NCI-H2196 (cell line): Measurements from ENCODE around the gene DCAF4.
"Not testable (repeated sequence)": the region's sequence is repeated elsewhere in the genome, so short reads cannot be mapped to it uniquely, and the experiment has no call there.

Experiments
- DNase-seq: peaks from one replicate; lab custom pipeline; 2025; ENCODE audit not compliant: unreplicated experiment; lab: John Stamatoyannopoulos, UW

DCAF4 gene

GRCh38 chr14:72929316-72930080, 3.2 kb downstream of the DCAF4 start:
- no peak for DNase-seq

GRCh38 chr14:72932893-72933292, 6.6 kb downstream of the DCAF4 start:
- no peak for DNase-seq

- DNase-seq, result no peak
Observed at GRCh38 chr14:72939630-72940029, 13.4 kb downstream of the DCAF4 start.

GRCh38 chr14:72941286-72941985, 15.2 kb downstream of the DCAF4 start:
- DNase-seq, result no peak

- no peak for DNase-seq
Observed at GRCh38 chr14:72942934-72943333, 16.7 kb downstream of the DCAF4 start.

GRCh38 chr14:72943876-72944430, 17.7 kb downstream of the DCAF4 start:
- DNase-seq, result no peak

GRCh38 chr14:72945356-72946027, 19.2 kb downstream of the DCAF4 start:
- no peak for DNase-seq

GRCh38 chr14:72946491-72946890, 20.2 kb downstream of the DCAF4 start:
- no peak for DNase-seq

- no peak for DNase-seq
Observed at GRCh38 chr14:72947366-72948160, 21.3 kb downstream of the DCAF4 start.

GRCh38 chr14:72948481-72949138, 22.3 kb downstream of the DCAF4 start:
- DNase-seq, result peak; percentile 71

GRCh38 chr14:72952171-72952570, 25.9 kb downstream of the DCAF4 start:
- no peak for DNase-seq

- DNase-seq, result not testable (repeated sequence)
Observed at GRCh38 chr14:72956741-72957140, 30.5 kb downstream of the DCAF4 start.

- DNase-seq, result no peak
Observed at GRCh38 chr14:72957213-72957612, 30.9 kb downstream of the DCAF4 start.

GRCh38 chr14:72958548-72958947, 32.3 kb downstream of the DCAF4 start:
- no peak for DNase-seq

- not testable (repeated sequence) for DNase-seq
Observed at GRCh38 chr14:72961016-72961415, 34.8 kb downstream of the DCAF4 start.

GRCh38 chr14:72961579-72962335, 35.5 kb downstream of the DCAF4 start:
- DNase-seq, result no peak

GRCh38 chr14:72962336-72962754, 36.1 kb downstream of the DCAF4 start:
- peak; percentile 63 for DNase-seq

- peak; percentile 75 for DNase-seq
Observed at GRCh38 chr14:72962829-72963312, 36.6 kb downstream of the DCAF4 start.

- DNase-seq, result no peak
Observed at GRCh38 chr14:72965249-72965648, 39.0 kb downstream of the DCAF4 start.
